ENCODE data around the gene SLC22A23. TPM values are rescaled to one million over a fixed set of nuclear protein-coding genes. Genes with fewer than 3 reads are reported as not detected.
A peak's percentile ranks its signal among the peaks of the same experiment; 100 is the strongest.

Gene SLC22A23
- total RNA-seq, 1 experiment from 2014 or later, result 6.8 TPM

GRCh38 chr6:3327403-3327802, 129.4 kb downstream of the SLC22A23 start:
- DNase-seq, result no peak
- H2BK15ac ChIP-seq (ENCODE audit: low read depth, low read length), result no peak overlapping the region
- H3K9me3 Mint-ChIP-seq, result no peaks in the 10 kb centered on the region

More at GRCh38 chr6:3327403-3327802, 129.4 kb downstream of the SLC22A23 start:
- H3K4me1 Mint-ChIP-seq, result peaks cover 34 to 47% of the 10 kb centered on the region in 2 experiments
- no peak overlapping the region for H3K4me2 ChIP-seq (ENCODE audit: insufficient read depth, insufficient read length, low read length)
- H3K79me2 ChIP-seq (ENCODE audit: insufficient read depth, low read length), result no peaks in the 10 kb centered on the region; the same call in 1 of the 2 replicates
- no peak overlapping the region for H4K5ac ChIP-seq (ENCODE audit: insufficient read length, low read depth, low read length)
- H3K36me3 Mint-ChIP-seq (ENCODE audit: insufficient read depth in 1 of 3, low read depth in 3 of 3), result peaks cover 0 to 10% (median 0%) of the 10 kb centered on the region in 3 experiments; a peak in 3 of 7 replicates
- no peak overlapping the region for H3K23ac ChIP-seq (ENCODE audit: insufficient read length, low read depth, low read length)
- no peak overlapping the region for H3K14ac ChIP-seq (ENCODE audit: insufficient read depth, low read length)
- no peak overlapping the region for H3K27ac ChIP-seq (ENCODE audit: insufficient read length, low read depth, low read length)
- H3K23me2 ChIP-seq (ENCODE audit: insufficient read length, low read depth, low read length, poor library complexity, severe bottlenecking), result no peaks in the 10 kb centered on the region
- H3K9me3 ChIP-seq (ENCODE audit: control insufficient read depth, low read depth, low read length), result no peaks in the 10 kb centered on the region
- H4K8ac ChIP-seq (replicated peaks; ENCODE audit: insufficient read length, low read depth, low read length), result no peak overlapping the region
- H3K9ac ChIP-seq (ENCODE audit: extremely low read depth, insufficient read length, low read length), result no peak overlapping the region
- H3K27ac Mint-ChIP-seq, result 0 out of 7 replicates have a peak overlapping the region, but pooled peaks of 1 of the 3 experiments have one; percentile 33
- H3K27me3 ChIP-seq (ENCODE audit: insufficient read depth, low read length), result no peaks in the 10 kb centered on the region
- H2BK20ac ChIP-seq (ENCODE audit: low read depth, low read length, poor library complexity, severe bottlenecking), result no peak overlapping the region
- no peak overlapping the region for H2AFZ ChIP-seq (ENCODE audit: low read length)
- H3K79me1 ChIP-seq (ENCODE audit: insufficient read depth, low read depth, low read length, poor library complexity, severe bottlenecking), result no peaks in the 10 kb centered on the region
- no peaks in the 10 kb centered on the region for H3K27me3 Mint-ChIP-seq (ENCODE audit: low read depth)
- peaks cover 4% of the 10 kb centered on the region for H4K20me1 ChIP-seq (ENCODE audit: control insufficient read depth, insufficient read depth, insufficient read length)
- no peak overlapping the region for H3K4me3 Mint-ChIP-seq
- H3K4ac ChIP-seq (ENCODE audit: low read depth, low read length), result no peak overlapping the region
- H3T11ph ChIP-seq (ENCODE audit: low read length), result no peak overlapping the region
- H2AK5ac ChIP-seq (ENCODE audit: insufficient read length, low read length), result no peak overlapping the region
- TF ChIP-seq CTCF (conservative IDR thresholded peaks at IDR 0.05), result no peak
- H2BK12ac ChIP-seq (ENCODE audit: insufficient read length, low read depth, low read length), result no peak overlapping the region
- peaks cover 10% of the 10 kb centered on the region; the same call in 1 of the 2 replicates for H3K4me1 ChIP-seq (ENCODE audit: insufficient read depth, low read length)
- H4K91ac ChIP-seq (ENCODE audit: insufficient read length, low read depth, low read length), result no peak overlapping the region
- no peak overlapping the region for H3K56ac ChIP-seq (ENCODE audit: insufficient read length, low read depth, low read length)
- H3K18ac ChIP-seq (ENCODE audit: insufficient read length, low read depth, low read length), result no peak overlapping the region
- WGBS (ENCODE audit: extremely low coverage, insufficient read length, low lambda C conversion rate), result no CpG with 5 or more reads among the region's 3 CpGs
- no peak overlapping the region for H2BK120ac ChIP-seq (ENCODE audit: low read depth, low read length, poor library complexity, severe bottlenecking)
- no peak overlapping the region for H2BK5ac ChIP-seq (ENCODE audit: insufficient read length, low read length)
